SW 1271 (cell line): ENCODE measurements around the gene NAA11.

Source experiments
- DNase-seq, 2 experiments: peaks; one replicate each; lab custom pipeline; 2025; lab: John Stamatoyannopoulos, UW

Gene NAA11

DNA sequence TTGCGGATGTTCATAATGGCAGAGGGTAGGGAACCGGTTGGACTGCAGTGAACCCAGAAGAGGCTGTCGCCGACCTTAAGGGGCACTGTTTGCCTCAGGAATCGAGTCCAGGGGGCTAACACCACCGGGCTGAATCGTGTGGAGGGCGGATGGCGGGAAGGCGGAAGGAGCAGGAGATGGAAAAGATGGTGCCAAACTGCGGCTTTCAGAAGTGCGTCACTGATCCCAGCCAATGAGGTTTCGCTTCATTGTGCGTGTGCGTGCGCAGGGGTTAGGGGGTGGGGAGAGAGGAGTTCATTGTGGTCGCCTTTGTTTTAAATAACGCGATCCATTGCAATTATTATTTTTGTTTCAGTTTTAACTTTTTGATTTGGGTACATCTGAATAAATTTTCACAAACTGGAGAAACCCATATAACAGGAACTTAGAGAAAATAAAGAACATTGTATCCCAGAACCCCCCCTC is at the start of gene NAA11:
TSS of gene NAA11 (minus strand) at position 198 of the 465 bp plus-strand sequence. CDS start at position 14, 184 bp downstream.
- DNase-seq = no peak

DNA sequence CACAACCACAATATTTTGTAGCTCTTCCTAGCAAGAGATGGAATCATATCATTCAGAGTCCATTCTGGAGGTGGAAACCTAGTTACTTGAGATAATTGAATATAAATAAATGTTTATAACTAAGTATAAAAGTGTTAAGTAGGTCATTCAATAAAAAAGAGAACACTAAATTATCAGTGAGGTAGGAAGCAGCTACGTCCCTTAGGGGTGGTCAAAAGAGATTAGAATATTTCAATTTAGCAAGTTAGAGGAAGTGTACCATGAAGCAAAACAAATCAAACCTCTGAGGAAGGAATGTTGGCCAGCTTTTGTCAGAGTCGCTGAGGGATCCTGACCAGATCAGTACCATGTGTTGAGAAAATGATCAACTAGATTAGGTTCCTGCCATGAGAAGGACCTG is 44.2 kb upstream of the NAA11 start:
- DNase-seq = no peak

DNA sequence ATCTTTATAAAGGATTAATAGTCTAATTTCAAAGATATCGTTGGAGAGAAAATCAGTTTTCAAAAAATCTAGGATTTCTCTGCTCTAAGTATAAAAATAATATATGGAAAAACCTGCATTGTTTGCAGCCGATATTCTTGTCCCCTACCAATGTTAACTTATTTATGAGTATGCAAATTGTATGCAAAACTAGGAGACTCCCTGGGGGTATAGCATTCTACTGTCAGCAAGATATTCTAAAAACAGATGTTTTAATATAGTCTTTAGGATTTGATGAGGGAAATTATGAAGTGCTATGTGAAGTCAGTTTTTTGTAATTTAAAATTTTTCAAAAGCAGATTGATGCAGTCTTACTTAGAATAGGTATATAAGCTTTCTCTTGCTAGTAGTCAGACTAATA is 41.2 kb upstream of the NAA11 start:
- DNase-seq = no peak

DNA sequence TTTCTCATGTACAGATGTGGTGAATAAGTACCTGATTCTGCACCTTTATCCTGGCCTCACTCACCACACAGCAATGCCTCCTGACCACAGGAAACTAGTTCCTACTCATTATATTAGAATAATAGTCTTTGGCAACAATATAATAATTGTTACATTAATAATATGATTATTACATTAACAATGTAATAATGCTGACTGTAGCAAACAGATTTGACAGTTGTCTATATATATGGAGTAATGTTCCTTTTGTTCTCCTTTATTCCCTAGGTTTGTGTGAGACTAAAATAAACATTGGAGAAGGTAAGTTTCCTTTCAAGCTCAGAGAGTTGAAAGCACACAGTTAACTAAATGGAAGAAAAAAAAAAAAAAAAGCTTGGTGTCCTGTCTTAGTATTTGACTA is 40.6 kb upstream of the NAA11 start:
- no peak for DNase-seq

DNA sequence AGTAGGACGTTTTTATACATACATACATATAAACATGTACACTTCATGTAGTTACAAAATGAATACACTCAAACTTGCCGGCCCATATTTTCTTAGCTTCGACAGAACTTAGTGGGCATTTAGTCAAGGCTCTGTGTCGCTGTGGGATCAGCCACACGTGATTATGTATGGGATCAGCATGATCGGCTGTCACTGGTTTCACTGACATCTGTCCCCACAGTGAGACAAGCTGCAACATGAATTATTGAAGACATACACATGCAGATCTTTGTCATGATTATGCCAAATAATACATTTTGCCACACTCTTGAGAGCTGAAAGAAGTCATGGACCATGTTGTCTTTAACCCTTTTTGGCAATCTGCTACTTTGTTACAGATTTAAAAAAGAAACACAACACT is 38.2 kb upstream of the NAA11 start:
- no peak for DNase-seq

DNA sequence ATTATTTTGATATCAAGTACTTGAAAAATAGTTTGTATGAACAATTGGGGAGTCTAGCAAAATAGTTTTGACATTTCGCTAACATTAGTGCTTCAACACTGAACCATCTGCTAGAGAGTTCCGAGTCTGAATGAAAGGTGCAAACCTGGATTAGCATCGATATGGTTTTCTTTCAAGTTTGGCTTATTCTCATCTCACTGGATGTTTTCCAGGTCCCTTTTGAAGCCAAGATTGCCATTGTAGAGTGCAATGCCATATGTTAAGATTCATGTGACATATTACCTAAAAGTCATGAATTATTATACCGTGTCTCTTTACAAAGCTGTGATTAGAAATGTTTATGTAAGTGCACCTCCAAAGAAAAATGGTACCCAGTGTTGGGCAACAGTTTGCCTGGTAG is 36.8 kb upstream of the NAA11 start:
- no peak for DNase-seq

DNA sequence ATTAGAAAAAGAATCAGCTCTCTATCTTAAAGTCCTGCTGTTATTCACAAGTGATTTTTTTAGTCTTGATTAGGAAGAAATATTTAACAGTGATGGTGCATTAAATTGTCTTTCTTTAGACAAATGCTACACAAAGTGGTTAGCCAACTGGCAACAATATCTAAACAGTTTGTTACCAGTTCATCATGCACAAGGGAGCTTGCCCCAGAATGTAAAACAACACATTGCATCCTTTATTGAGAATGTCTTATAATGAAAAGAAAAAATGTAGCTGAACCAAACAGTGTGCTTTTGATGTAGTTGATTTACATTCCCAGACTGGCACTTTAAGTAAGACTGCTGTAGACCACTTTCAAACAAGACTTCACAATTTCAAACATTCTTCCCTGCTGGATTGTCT is 34.1 kb upstream of the NAA11 start:
- no peak for DNase-seq

DNA sequence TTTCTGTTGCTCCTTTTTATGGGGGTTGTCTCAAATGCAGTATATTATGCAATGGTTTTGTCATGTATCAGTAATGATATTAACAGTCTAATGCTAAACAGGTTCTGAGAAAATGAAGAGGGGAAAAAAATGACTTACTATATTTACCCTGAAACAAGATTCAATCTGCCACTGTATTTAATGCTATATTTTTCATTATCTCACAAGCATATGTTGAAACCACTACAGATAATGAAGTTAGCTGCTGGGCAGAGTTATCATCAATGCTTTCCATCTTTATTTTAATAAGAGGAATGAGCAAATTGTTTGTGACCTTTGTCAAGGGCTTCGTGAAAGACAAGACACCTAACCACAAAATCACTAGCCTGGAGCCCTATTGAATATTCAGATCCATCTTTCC is 32.6 kb upstream of the NAA11 start:
- no peak for DNase-seq

DNA sequence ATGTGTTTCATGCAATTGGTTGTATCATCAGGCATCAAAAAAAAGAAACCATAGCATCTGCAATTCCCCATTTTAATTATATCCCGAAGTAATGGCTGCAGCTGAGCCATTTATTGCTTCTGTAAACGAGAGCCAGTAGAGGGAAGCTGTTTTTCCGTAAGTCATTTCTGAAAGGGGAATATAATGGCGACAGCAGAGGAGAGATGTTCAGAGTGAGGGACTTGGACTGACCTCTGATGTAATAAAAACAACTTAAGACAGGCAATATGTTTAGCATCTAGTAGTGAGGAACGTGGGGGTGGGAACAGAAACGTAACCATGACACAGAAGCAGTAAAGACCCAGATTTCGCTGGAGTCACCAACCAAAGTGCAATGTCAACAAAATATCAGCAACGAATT is 31.5 kb upstream of the NAA11 start:
- no peak for DNase-seq

DNA sequence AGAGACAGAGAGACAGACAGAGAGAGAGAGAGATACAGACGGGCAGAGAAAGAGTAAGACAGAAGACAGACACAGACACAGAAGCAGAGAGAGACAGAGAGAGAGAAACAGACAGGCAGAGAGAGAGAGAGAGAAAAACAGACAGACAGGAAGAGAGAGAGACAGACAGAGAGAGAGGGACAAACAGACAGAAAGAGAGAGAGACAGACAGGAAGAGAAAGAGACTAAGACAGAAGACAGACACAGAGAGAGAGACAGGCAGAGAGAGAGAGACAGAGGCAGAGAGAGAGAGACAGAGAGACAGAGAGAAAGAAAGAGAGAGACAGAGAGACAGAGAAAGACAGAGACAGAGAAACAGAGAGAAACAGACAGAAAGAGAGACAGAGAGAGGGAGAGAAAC is 27.2 kb upstream of the NAA11 start:
- no peak for DNase-seq

DNA sequence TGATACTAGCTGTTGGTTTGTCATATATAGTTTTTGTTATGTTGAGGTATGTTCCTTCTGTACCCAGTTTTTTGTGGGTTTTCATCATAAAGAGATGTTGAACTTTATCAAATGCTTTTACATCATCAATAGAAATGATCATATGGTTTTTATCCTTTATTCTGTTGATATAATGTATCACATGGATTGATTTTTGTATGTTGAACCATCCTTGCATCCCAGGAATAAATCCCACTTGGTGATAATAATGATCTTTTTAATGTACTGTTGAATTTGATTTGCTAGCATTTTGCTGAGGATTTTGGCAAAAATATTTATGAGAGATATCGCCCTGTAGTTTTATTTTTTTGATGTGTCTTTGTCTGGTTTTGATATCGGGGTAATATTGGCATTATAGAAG is 22.5 kb upstream of the NAA11 start:
- no peak for DNase-seq

DNA sequence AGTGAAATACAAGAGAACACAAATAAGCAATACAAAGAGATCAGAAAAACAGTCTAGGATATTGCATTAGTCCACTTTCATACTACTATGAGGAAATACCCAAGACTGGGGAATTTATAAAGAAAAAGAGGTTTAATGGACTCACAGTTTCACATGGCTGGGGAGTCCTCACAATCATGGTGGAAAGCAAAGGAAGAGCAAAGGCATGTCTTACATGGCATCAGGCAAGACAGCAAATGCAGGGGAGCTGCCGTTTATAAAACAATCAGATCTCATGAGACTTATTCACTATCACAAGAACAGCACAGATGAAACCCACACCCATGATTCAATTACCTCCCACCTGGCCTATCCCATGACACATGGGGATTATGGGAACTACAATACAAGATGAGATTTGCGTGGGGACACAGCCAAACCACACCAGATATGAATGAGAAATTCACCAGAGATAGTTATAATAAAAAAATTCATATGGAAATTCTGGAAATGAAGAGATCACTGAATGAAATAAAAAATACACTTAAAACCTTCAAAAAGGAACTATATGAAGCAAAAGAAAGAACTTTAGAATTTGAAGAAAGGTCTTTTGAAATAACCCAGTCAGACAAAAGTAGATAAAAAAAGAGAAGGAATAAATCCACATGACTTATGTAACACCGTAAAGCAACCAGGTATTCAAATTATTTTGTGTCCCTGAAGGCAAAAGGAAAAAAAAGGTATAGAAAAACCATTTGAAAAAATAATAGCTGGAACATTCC is 16.2 kb upstream of the NAA11 start:
- DNase-seq = no peak

DNA sequence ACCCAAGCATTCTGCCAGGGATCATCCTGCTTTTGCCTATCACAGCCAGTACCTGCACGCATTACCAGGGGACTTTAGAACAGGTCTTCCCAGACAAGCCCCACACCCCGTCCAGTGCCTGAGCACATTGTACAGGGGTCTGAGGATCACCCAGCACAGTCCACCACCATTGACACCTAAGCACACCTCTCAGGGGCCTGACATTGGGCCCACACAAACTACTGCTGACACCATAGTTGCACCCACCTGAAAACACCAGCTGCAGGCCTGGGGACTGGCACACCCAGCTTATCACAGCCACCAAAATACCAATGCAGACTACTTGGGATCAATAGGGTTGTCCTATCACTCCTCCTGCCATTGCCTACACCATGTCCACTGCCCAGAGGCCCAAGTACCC is 14.7 kb upstream of the NAA11 start:
- no peak for DNase-seq

DNA sequence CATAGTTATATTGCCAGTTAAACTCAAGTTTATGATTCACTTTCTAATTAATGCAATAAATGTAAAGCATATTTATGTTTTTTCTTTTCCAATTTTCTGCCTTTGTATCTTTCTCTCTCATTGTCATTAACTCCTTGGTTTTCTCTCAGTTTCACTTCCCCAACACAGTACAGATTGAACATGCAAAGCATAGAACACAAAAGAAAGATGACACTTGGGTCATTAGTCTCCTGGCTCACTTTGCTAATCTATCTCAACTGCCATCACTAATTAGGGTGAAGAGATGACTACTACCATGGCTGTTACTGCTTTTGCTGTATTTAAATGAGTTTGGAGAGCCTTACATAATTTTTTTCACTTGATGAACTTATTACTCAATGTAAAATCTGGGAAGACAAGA is 12.3 kb upstream of the NAA11 start:
- no peak for DNase-seq

DNA sequence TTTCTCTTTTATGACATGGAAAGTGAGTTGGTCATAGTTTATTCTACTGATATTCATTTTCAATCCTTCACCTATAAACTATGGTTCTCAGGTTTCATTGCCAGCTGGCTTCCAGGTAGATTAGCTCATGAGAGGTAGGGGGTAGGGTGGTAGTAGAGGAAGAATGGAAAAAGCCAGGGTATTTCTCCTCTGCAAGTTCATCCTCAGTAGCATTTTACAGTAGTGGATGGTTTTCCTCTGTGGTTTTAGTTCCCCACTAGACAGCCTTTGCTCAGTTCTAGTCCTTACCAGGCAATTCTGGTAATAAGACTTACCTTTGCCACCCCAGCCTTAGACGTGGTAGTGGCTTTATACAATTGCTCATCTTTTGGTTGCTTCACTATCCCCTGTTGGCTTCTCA is 8.9 kb upstream of the NAA11 start:
- no peak for DNase-seq

DNA sequence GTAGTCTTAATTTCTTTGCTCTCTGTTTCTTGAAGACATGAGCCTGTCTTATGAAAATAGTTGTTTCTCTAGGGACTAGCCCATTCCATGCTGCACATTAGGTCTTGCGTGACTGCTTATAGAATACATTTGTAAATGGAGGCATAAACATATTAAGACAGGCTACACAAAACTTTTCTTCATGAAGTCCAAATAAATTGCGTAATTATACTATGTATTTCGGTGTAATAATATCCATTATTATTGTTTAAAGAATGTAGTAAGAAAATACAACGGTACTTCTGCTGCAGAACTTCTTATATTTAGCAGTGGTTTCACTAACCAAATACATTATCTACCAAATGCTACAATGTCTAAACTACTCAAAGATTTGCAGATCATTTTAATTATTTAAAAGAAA is 8.5 kb upstream of the NAA11 start:
- no peak for DNase-seq

DNA sequence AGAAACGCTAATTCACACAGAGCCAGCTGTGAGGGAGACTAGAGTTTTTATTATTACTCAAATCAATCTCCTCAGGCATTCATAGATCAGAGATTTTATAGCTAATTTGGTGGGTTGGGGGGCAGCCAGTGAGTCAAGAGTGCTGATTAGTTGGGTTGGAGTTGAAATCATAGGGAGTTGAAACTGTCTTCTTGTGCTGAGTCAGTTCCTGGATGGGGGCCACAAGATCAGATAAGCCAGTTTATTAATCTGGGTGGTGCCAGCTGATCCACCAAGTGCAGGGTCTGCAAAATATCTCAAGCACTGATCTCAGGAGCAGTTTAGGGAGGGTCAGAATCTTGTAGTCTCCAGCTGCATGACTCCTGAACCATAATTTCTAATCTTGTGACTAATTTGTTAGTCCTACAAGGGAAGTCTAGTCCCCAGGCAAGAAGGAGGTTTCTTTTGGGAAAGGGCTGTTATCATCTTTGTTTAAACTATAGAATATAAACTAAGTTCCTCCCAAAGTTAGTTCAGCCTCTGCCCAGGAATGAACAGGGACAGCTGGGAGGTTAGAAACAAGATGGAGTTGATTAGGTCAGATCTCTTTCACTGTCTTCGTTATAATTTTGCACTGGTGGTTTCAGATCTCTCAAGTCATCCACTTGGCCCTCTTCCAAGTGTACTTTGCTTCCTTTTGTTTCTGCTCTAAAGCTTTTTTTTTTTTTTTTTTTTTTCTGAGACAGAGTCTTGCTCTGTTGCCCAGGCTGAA is 5.4 kb upstream of the NAA11 start:
- DNase-seq = no peak

DNA sequence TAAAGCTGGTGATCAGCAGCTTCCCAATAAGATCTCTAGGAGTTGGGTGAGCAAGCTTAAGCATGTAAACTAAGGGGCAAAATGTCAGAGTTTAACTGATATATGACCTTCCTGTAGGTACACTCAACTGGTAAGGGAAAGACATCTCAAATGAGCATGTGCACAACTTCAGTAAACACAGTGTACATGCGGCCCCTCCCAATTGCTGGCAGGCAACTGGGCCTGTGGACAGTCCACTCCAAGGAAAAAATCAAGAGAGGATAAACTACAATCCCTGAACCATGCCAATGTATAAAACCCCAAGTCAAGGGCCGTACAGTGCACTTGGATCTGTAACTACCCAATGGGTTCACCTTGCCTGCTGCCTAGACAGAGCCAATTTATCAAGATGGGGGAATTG is 4.9 kb upstream of the NAA11 start:
- no peak for DNase-seq

DNA sequence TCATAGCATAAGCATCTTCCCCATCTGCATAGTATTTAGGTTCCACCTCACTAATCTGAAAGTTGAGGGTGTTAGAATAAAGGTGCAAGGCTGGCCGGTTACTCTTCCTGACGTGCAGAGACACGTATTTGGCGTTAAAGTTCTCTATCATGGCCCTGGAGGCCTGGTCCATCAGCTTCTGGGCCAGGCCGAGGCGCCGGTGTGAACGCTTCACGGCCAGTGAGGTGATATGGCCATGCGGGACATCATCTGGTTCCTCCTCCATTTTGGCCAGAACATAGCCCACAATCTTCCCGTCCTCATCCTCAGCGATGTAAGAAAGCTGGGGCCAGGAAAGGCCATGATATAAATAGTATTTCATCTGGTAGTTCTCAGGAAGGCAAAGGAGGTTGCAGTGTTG is 425 bp downstream of the NAA11 start:
- DNase-seq = no peak

DNA sequence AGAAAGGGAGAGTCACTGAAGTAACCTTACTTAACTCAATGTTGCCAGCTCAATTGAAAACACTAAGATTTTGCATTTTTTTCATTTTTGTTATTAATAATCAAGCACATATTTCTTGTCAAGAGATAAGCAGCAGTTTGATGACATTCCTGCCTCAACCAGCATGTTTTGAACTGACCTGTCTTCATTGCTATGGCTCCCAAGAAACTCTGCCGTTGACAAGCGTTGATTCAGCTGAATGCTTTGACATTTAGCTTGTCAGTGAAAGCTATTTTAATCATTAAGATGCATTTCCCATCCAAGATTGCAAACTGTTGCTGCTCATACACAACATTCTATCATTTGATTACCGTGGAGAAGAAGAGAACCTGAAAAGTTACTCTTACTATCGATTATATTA is 5.9 kb downstream of the NAA11 start:
- no peak for DNase-seq

DNA sequence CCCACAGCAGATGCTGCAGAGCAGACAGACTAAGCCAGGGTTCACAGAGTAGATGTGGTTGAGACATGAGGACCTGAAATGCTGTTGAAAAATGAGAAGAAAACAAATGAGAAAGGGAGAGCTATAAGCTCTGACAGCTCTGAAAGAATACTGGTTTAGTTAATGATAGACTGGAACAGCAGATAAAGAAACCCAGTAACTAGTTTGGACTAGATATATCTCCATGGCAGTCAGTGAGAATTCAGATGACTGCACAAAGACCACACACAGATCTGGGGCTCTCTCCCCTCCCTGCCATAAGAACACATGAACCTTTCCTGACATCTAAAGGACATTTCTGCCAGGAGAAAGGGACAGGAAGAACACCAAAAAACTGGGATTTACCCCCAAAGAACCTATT is 8.2 kb downstream of the NAA11 start:
- no peak for DNase-seq

DNA sequence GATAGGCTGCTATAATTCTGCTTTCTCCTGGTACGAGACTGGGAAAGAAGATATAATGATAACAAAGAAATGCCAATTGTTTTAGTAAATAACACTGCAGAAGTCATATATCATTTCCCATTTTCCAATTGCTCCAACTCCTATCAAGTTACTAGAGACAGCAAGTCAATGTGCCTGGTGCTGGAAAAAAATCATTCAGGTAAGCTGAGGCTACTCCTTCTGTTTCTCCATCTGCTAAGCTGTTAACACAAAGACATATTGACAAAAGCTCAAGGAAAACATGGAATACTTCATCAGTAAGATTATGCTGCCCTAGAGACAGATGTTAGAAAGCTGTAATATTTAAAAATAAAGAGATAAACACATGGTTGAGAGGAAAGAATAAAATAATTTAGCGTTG is 10.0 kb downstream of the NAA11 start:
- no peak for DNase-seq

DNA sequence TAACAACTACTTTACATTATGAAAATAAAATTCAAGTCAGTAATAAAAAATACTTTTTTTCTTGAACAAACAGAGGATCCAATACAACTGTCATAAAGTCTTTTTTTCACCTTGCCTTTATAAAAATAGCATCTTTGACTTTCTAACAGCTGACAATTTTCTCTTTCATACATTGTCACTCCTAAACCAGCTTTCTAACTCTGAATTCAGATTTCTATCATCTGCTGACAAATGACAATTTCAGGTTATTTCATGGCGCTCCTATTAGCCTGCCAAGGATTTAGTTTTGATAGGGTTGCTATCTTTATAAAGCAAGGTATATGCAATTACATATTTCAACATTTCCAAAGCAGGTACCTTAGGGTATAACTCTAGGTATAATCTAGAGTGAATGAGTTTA is 14.6 kb downstream of the NAA11 start:
- DNase-seq = no peak

DNA sequence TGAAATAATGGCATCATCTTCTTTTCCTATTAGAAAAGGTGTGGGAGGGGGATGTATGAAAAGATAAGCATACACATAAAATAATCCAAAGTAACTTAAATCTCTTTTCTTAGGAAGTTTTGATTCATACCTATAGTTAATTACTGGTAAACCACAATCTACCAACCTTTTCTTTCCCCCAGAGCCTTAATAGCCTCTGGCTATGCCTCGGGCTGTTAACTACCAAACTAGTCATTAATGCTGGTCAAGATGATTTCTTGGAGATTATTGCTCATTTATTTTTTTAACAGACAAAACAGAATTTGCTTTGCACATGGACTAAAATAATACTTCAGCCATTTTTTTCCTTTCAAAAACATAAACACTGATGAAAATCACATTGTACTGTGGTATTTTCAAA is 16.9 kb downstream of the NAA11 start:
- no peak for DNase-seq
